CD14-positive monocyte (primary cell): ENCODE results near the gene NEDD8. TPM values are rescaled to one million over a fixed set of nuclear protein-coding genes. Genes with fewer than 3 reads are reported as not detected.

Experiments used
- DNase-seq, 3 donors: peaks; one replicate each; pipeline ENCODE4 v3.0.0-alpha.2; 2011 to 2022
- H2AFZ ChIP-seq: 2 replicates; pipeline ENCODE4 v1.6.0; 2012; ENCODE audit warnings: mild to moderate bottlenecking, low read depth, low read length, inconsistent platforms; ENCODE audit not compliant: insufficient read depth, poor library complexity, severe bottlenecking
- H3K27ac ChIP-seq, 2 donors: 1 replicate in 1 of 2; 2 replicates in 1 of 2; pipeline ENCODE4 v1.5.1; 2012 to 2013; ENCODE audit warnings: low read length in 2 of 2, control low read depth in 1 of 2, inconsistent platforms in 1 of 2, low read depth in 1 of 2, mild to moderate bottlenecking in 1 of 2
- H3K27me3 ChIP-seq, 2 donors: one replicate each; pipeline versions ENCODE4 v1.6.0 to v1.6.1; 2011 to 2013; ENCODE audit warnings: low read length in 2 of 2; ENCODE audit not compliant: control insufficient read depth in 2 of 2, insufficient read depth in 2 of 2
- H3K36me3 ChIP-seq, 2 donors: replicated peaks in 1 of 2; 1 replicate in 1 of 2; 2 replicates in 1 of 2; pipeline versions ENCODE4 v1.5.1 to v1.6.1; 2012 to 2013; ENCODE audit warnings: low read length in 2 of 2, control low read depth in 1 of 2, inconsistent platforms in 1 of 2, mild to moderate bottlenecking in 1 of 2; ENCODE audit not compliant: insufficient read depth in 2 of 2, control insufficient read depth in 1 of 2
- H3K4me1 ChIP-seq, 2 donors: 1 replicate in 1 of 2; 2 replicates in 1 of 2; pipeline versions ENCODE4 v1.5.1 to v1.6.1; 2012 to 2013; ENCODE audit warnings: low read length in 2 of 2, control low read depth in 1 of 2, inconsistent platforms in 1 of 2, mild to moderate bottlenecking in 1 of 2, moderate library complexity in 1 of 2; ENCODE audit not compliant: insufficient read depth in 2 of 2, control insufficient read depth in 1 of 2
- H3K4me2 ChIP-seq: replicated peaks from 2 replicates; pipeline ENCODE3; 2012; ENCODE audit warnings: low read length, moderate library complexity, mild to moderate bottlenecking; ENCODE audit not compliant: poor library complexity, severe bottlenecking; ENCODE audit errors: extremely low read depth
- H3K4me3 ChIP-seq, 3 experiments: fragments of 200-600 bp in 1 of 3; sonication (generic) in 1 of 3; replicated peaks in 1 of 3; 1 replicate in 2 of 3; 2 replicates in 1 of 3; pipeline ENCODE4 v1.5.1; 2011 to 2013; ENCODE audit warnings: low read length in 3 of 3, mild to moderate bottlenecking in 3 of 3, control low read depth in 2 of 3, low read depth in 2 of 3, inconsistent platforms in 1 of 3, moderate library complexity in 1 of 3
- H3K79me2 ChIP-seq: 2 replicates; pipeline ENCODE4 v1.6.0; 2012; ENCODE audit warnings: mild to moderate bottlenecking, control low read depth, inconsistent platforms, low read length, moderate library complexity; ENCODE audit not compliant: insufficient read depth
- H3K9ac ChIP-seq: 2 replicates; pipeline ENCODE4 v1.6.0; 2017; ENCODE audit warnings: low read length, mild to moderate bottlenecking; ENCODE audit not compliant: insufficient read depth, poor library complexity, severe bottlenecking
- H3K9me3 ChIP-seq, 2 donors: replicated peaks in 1 of 2; 1 replicate in 1 of 2; 2 replicates in 1 of 2; pipeline versions ENCODE4 v1.5.1 to v1.6.1; 2012 to 2013; ENCODE audit warnings: low read length in 2 of 2, control low read depth in 1 of 2; ENCODE audit not compliant: control insufficient read depth in 1 of 2, insufficient read depth in 1 of 2
- H4K20me1 ChIP-seq: 2 replicates; pipeline ENCODE4 v1.6.0; 2012; ENCODE audit warnings: mild to moderate bottlenecking, low read length, control low read depth, moderate library complexity; ENCODE audit not compliant: insufficient read depth
- H3K27ac Mint-ChIP-seq, 7 donors: one replicate each; pipeline ENCODE4 v1.8.0; 2020; ENCODE audit warnings: mild to moderate bottlenecking in 7 of 7, mixed read lengths in 7 of 7, moderate library complexity in 6 of 7, inconsistent platforms in 2 of 7
- H3K27me3 Mint-ChIP-seq, 3 donors: one replicate each; pipeline ENCODE4 v1.8.0; 2021 to 2022; ENCODE audit warnings: low read depth in 3 of 3, mild to moderate bottlenecking in 3 of 3, mixed read lengths in 3 of 3, moderate library complexity in 3 of 3, inconsistent platforms in 1 of 3
- H3K36me3 Mint-ChIP-seq, 2 donors: one replicate each; pipeline ENCODE4 v1.8.0; 2020; ENCODE audit warnings: mixed read lengths in 2 of 2, inconsistent platforms in 1 of 2, mild to moderate bottlenecking in 1 of 2
- H3K4me1 Mint-ChIP-seq: one replicate; pipeline ENCODE4 v1.8.0; 2020; ENCODE audit warnings: mild to moderate bottlenecking, mixed read lengths
- H3K4me3 Mint-ChIP-seq, 2 donors: one replicate each; pipeline ENCODE4 v1.8.0; 2020; ENCODE audit warnings: mild to moderate bottlenecking in 2 of 2, mixed read lengths in 2 of 2, moderate library complexity in 1 of 2
- H3K9me3 Mint-ChIP-seq, 7 donors: one replicate each; pipeline ENCODE4 v1.8.0; 2020 to 2022; ENCODE audit warnings: mixed read lengths in 7 of 7, mild to moderate bottlenecking in 6 of 7, moderate library complexity in 6 of 7, inconsistent platforms in 2 of 7
- CTCF ChIP-seq: fragments of 200-600 bp; IDR thresholded peaks from one replicate; pipeline ENCODE4 v1.8.0; 2022; ENCODE audit warnings: antibody characterized with exemption, mild to moderate bottlenecking
- WGBS: methylation state at CpG from one replicate; pipeline ENCODE4 v1.1.5; 2013; ENCODE audit warnings: missing lambda C conversion rate; ENCODE audit not compliant: insufficient coverage; 5-methylcytosine and 5-hydroxymethylcytosine counted together
- intact Hi-C, 2 donors: fragments of 100-400 bp; cut with micrococcal nuclease; formaldehyde crosslinking; loops; one replicate each; pipeline versions ENCODE4 v1.15.0 to v1.15.1; 2023
- polyA minus RNA-seq: library from RNA; depleted of rRNA, polyadenylated mRNA; stranded (reverse); fragments of >200 nt; gene quantifications from 2 replicates; pipeline ENCODE4 v1.2.3, GENCODE V29; 2012
- polyA plus RNA-seq, 3 donors: library from polyadenylated mRNA; depleted of rRNA in 1 of 3; unstranded in 2 of 3; stranded (reverse) in 1 of 3; fragments of 300-500 nt in 2 of 3; fragments of >200 nt in 1 of 3; fragmentation: Illumina TruSeq in 2 of 3; gene quantifications; 1 replicate in 2 of 3; 2 replicates in 1 of 3; pipeline ENCODE4 v1.2.3, GENCODE V29; 2012 to 2021
- total RNA-seq, 12 experiments: library from RNA in 1 of 12; stranded (reverse) in 1 of 12; fragments of 120-200 nt in 1 of 12; gene quantifications; one replicate each; pipeline ENCODE4 v1.2.4 and lab custom pipeline; 2013 to 2026; ENCODE audit warnings: mixed read lengths in 6 of 12, inconsistent platforms in 1 of 12

NEDD8 gene
- total RNA-seq (2013) = 259 TPM
- 100 to 1,000 TPM; 164 to 335 (median 306) TPM for polyA plus RNA-seq
- polyA minus RNA-seq = 36.7 and 95.7 TPM in 2 replicates
- 2.6 to 24.0 (median 18.5) reads per million in 11 experiments for total RNA-seq (lab: John Stamatoyannopoulos, UW)

- TF ChIP-seq CTCF = no peak
- Histone ChIP-seq H3K27me3 (no peaks in the 10 kb centered on the region), H3K27ac (peak within 1 kb of the TSS; percentile 88 to 91), H3K79me2 (peaks cover 79% of the 10 kb centered on the region), H3K4me2 (peak within 1 kb of the TSS; percentile 81), H2AFZ (peak within 1 kb of the TSS; percentile 90), H3K4me3 (peak within 1 kb of the TSS; percentile 68 to 91 (median 77)), H3K9me3 (no peaks in the 10 kb centered on the region), H4K20me1 (peaks cover 43% of the 10 kb centered on the region), H3K4me1 (peaks cover 26 to 42% of the 10 kb centered on the region in 2 donors), H3K36me3 (peaks cover 23 to 45% of the 10 kb centered on the region in 2 donors), H3K9ac (peak within 1 kb of the TSS; percentile 70)
- Mint-ChIP-seq H3K4me1 (peaks cover 41% of the 10 kb centered on the region), H3K36me3 (peaks cover 37 to 40% of the 10 kb centered on the region in 2 donors), H3K4me3 (peak within 1 kb of the TSS; percentile 93 to 98), H3K27me3 (no peaks in the 10 kb centered on the region), H3K27ac (peak within 1 kb of the TSS; percentile 92 to 98 (median 97)), H3K9me3 (no peaks in the 10 kb centered on the region)
- WGBS = 0% methylated on average over 25 of the region's 30 CpGs
- intact Hi-C loops = loop anchor here (1.0 to 10.0 kb wide), 5 partner anchors 10 to 210 kb away; partner anchors contain the start of genes TM9SF1 (in 2 of the 2), FITM1 (in 1 of the 2), LTB4R (in 1 of the 2) and LTB4R2 (in 1 of the 2)
- peak; percentile 94 to 97 (median 96) for DNase-seq
Measured at GRCh38 chr14:24232121-24232644, at the start of gene NEDD8. Gene NEDD8, minus strand, starts transcription at chr14:24232367. Its CDS starts 100 bp downstream, at chr14:24232267.

- H3K79me2 ChIP-seq = peaks cover 42% of the 10 kb centered on the region
- Mint-ChIP-seq H3K27me3 (peaks cover 0 to 4% (median 3%) of the 10 kb centered on the region in 3 donors), H3K27ac (peak overlapping the region; percentile 37 to 93 (median 83)), H3K4me3 (peak overlapping the region in 1 of 2 donors; percentile 23), H3K9me3 (peaks cover 0 to 5% (median 0%) of the 10 kb centered on the region in 7 donors), H3K4me1 (peaks cover 65% of the 10 kb centered on the region), H3K36me3 (peaks cover 8 to 14% of the 10 kb centered on the region in 2 donors)
- no peak overlapping the region for H3K9ac ChIP-seq
- peak overlapping the region; percentile 38 to 98 for H3K27ac ChIP-seq
- peaks cover 62 to 63% of the 10 kb centered on the region in 2 donors for H3K4me1 ChIP-seq
- no peak overlapping the region for H2AFZ ChIP-seq
- peak in 2 of 3 donors; percentile 43 to 52 for DNase-seq
- H3K4me3 ChIP-seq = peak overlapping the region in 1 of 3 experiments; percentile 3
- intact Hi-C loops = no loop called here
- H3K36me3 ChIP-seq = no peaks in the 10 kb centered on the region
- H3K9me3 ChIP-seq = no peaks in the 10 kb centered on the region
- H3K27me3 ChIP-seq = no peaks in the 10 kb centered on the region
- no peak overlapping the region for H3K4me2 ChIP-seq
- 96% methylated on average over 4 of the region's 7 CpGs for WGBS
- no peaks in the 10 kb centered on the region for H4K20me1 ChIP-seq
- no peak for TF ChIP-seq CTCF
Measured at GRCh38 chr14:24281636-24282035, 49.5 kb upstream of the NEDD8 start.
